NB4 (cell line): ENCODE results near the gene GRID1.

ENCODE experiments used
- DNase-seq: peaks from one replicate; pipeline ENCODE4 v3.0.0; 2010; ENCODE audit warnings: low read depth
- H3K4me3 ChIP-seq: one replicate; pipeline ENCODE4 v1.5.1; 2011; ENCODE audit warnings: mild to moderate bottlenecking, low read depth, low read length, moderate library complexity
- MAX ChIP-seq: IDR thresholded peaks from 2 replicates; pipeline ENCODE4 v1.6.1; 2011; ENCODE audit warnings: low read depth, low read length
- MYC ChIP-seq: IDR thresholded peaks from 2 replicates; pipeline ENCODE4 v1.6.1; 2011; ENCODE audit warnings: low read depth, low read length
- POLR2A ChIP-seq: IDR thresholded peaks from 2 replicates; pipeline ENCODE4 v1.6.1; 2011; ENCODE audit warnings: mild to moderate bottlenecking; ENCODE audit not compliant: insufficient read length; ENCODE audit errors: extremely low read depth
- TF ChIP-seq, protein P1 (sequence below): IDR thresholded peaks from one replicate; pipeline ENCODE4 v1.5.1; 2012; ENCODE audit warnings: low read depth, low read length

GRID1 gene

GRCh38 chr10:86218160-86218559 is 148.4 kb downstream of the GRID1 start:
- H3K4me3 ChIP-seq, result no peak overlapping the region
- no peak for TF ChIP-seq POLR2A
- TF ChIP-seq, protein P1, sequence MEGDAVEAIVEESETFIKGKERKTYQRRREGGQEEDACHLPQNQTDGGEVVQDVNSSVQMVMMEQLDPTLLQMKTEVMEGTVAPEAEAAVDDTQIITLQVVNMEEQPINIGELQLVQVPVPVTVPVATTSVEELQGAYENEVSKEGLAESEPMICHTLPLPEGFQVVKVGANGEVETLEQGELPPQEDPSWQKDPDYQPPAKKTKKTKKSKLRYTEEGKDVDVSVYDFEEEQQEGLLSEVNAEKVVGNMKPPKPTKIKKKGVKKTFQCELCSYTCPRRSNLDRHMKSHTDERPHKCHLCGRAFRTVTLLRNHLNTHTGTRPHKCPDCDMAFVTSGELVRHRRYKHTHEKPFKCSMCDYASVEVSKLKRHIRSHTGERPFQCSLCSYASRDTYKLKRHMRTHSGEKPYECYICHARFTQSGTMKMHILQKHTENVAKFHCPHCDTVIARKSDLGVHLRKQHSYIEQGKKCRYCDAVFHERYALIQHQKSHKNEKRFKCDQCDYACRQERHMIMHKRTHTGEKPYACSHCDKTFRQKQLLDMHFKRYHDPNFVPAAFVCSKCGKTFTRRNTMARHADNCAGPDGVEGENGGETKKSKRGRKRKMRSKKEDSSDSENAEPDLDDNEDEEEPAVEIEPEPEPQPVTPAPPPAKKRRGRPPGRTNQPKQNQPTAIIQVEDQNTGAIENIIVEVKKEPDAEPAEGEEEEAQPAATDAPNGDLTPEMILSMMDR, result no peak
- TF ChIP-seq MAX, result no peak
- no peak for TF ChIP-seq MYC
- DNase-seq, result no peak

DNA sequence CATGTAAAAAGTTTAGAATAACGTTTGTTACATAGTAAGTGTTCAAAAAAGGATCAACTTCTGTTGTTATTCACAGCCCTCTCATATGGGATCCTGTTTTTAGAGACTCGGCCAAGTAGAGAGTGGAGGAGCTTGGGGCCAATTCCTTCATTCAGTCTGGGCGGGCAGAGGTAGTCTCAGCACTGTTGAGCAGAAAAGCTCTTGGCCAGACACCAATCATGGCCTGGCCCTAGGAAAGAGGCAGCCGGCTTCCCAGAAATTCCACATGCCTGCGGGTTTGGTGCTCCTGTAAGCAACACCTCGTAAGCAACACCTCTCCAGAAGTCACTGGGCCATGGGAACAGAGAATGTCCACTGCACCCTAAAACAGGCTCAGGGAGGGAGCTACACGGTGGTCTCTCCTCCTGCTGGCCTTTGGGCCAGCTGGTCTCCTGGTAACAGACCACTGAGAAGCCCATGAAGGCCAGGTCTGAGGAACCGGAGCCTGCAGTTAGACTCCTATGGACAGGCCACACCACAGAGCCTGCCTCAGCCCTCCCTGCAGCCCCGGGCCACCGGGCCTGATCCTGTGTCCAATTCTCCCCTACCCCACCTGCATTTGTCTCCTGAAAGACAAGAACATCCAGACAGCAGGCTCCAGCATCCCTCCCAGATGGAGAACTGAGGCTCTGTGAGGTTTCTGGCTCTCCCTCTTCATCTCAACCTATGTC is 149.1 kb downstream of the GRID1 start:
- TF ChIP-seq, protein P1, result no peak
- TF ChIP-seq MYC (no peak), MAX (no peak), POLR2A (no peak)
- H3K4me3 ChIP-seq, result no peak overlapping the region

GRCh38 chr10:86216886-86217285 is 149.7 kb downstream of the GRID1 start:
- no peak for TF ChIP-seq POLR2A
- TF ChIP-seq MAX, result no peak
- TF ChIP-seq, protein P1, result no peak
- TF ChIP-seq MYC, result no peak
- no peak for DNase-seq
- H3K4me3 ChIP-seq, result no peak overlapping the region

More for the DNA sequence above, 149.1 kb downstream of the GRID1 start:
- no peak for DNase-seq

- TF ChIP-seq MAX (no peak), MYC (no peak), POLR2A (no peak)
- TF ChIP-seq, protein P1, result no peak
- H3K4me3 ChIP-seq, result no peak overlapping the region
- DNase-seq, result no peak
Observed at GRCh38 chr10:86215712-86216111, 150.9 kb downstream of the GRID1 start.

- TF ChIP-seq MAX (no peak), POLR2A (no peak), MYC (no peak)
- TF ChIP-seq, protein P1, result no peak
- DNase-seq, result no peak
- H3K4me3 ChIP-seq, result no peak overlapping the region
Observed at GRCh38 chr10:86215046-86215445, 151.5 kb downstream of the GRID1 start.
